LoVo (cell line): ENCODE results near the gene AKTIP.

Experiments
- DNase-seq: peaks from one replicate; pipeline ENCODE4 v3.0.0-alpha.2; 2016; ENCODE audit warnings: low spot score

Gene AKTIP

GRCh38 chr16:53478965-53479364, 24.0 kb downstream of the AKTIP start:
- DNase-seq = no peak

- DNase-seq = no peak
Measured at GRCh38 chr16:53476867-53477266, 26.1 kb downstream of the AKTIP start.

GRCh38 chr16:53465606-53466280, 37.3 kb downstream of the AKTIP start:
- peak; percentile 32 for DNase-seq

DNA sequence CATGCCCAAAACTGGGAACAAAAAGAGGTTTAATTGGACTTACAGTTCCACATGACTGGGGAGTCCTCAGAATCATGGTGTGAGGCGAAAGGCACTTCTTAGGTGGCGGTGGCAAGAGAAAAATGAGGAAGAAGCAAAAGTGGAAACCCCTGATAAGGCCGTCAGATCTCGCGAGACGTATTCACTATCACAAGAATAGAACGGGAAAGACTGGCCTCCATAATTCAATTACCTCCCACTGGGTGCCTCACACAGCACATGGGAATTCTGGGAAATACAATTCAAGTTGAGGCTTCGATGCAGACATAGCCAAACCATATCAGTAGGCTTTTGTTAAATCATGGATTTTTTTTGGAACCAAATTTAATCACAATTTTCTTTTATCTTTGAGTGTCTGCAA, 44.4 kb downstream of the AKTIP start:
- no peak for DNase-seq

- DNase-seq = no peak
Measured at GRCh38 chr16:53457670-53458069, 45.3 kb downstream of the AKTIP start.

- DNase-seq = no peak
Measured at GRCh38 chr16:53456625-53457024, 46.4 kb downstream of the AKTIP start.

- no peak for DNase-seq
Measured at GRCh38 chr16:53453928-53454327, 49.1 kb downstream of the AKTIP start.

DNA sequence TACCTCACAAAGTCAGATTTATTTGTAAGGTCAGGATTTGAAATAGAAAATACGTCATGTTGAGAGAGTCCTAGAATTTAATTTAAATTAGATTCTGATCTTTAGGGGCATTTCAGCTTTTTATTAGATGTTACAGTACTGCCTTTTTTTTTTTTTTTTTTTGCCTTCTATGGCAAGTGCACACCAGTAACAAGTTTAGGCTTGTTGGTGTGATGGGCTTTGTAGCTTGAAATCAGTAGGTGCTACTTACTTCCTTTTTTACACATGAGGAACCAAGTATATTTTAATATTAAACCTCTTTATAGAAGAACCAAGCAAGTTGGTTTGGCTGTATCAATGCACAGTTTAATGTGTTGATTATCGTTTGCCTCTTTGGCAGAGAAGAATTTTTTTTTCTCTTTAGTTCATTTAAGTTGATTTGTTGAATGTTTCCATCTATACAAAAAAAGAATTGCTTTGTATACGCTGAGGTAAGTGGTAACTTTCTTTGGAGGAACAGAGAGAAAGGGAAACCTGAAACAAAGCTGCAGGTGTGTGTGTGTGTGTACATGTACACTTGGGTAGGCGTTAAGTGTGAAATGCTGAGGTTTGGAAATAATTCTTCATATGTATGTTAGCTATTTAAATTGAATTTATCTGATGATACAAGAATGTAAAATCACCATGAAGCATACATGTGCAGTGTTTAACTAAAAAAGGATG, 53.0 kb downstream of the AKTIP start:
- no peak for DNase-seq

DNA sequence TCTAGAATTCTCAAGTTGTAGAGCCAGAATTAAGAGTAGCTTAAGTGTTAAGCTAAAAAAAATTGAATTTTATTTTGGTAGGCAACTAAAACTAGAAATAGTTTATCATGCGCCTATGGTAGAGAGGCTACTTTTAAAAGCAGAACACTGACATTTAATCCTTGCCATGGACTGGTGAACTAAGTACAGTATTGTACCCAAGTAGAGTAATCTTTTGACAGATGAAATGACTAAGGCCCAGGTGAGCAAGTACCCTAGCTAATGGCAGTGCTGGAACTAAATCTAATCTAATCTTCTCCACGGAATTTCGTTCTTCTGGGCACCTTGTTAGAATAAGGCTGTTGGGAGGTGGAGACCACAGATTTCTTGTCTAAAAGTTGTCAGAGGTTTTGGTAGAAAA, 56.9 kb downstream of the AKTIP start:
- no peak for DNase-seq

DNA sequence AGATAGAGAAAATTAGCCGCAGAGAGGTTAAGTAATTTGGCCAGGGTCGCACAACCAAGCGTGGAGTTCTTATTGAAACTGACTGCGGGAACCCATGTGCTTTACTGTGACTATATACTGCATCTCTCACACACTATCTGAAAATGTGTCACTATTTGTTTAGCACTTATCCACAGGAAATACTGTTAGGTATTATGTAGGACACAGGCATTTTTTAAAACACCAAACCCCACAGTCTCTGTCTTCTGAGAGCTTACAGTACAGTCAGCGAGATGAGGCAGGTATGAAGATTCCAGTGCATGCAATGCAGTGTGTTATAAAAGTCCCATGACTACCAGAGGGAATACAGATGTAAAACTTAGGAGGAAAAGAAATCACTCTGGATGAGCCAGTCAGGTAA, 57.5 kb downstream of the AKTIP start:
- DNase-seq = no peak
